Upper lobe of right lung (tissue), 1 donor: Measurements from ENCODE around the gene PEAK1. TPM values are rescaled to one million over a fixed set of nuclear protein-coding genes. Genes with fewer than 3 reads are reported as not detected.

Source experiments
- ATAC-seq: fragments of 200-7000 bp; cut with Tn5 transposase; one replicate; pipeline ENCODE4 v1.9.1; 2020; ENCODE audit warnings: mild to moderate bottlenecking, moderate library complexity
- DNase-seq: peaks from one replicate; pipeline ENCODE4 v3.0.0-alpha.2; 2020
- H3K27ac ChIP-seq: fragments of 200-600 bp; one replicate; pipeline ENCODE4 v1.8.0; 2022
- H3K27me3 ChIP-seq: fragments of 200-600 bp; one replicate; pipeline ENCODE4 v1.8.0; 2022; ENCODE audit warnings: mild to moderate bottlenecking
- H3K36me3 ChIP-seq: fragments of 200-600 bp; one replicate; pipeline ENCODE4 v1.8.0; 2022
- H3K4me1 ChIP-seq: fragments of 200-600 bp; one replicate; pipeline ENCODE4 v1.8.0; 2022
- H3K4me3 ChIP-seq: fragments of 200-600 bp; one replicate; pipeline ENCODE4 v1.8.0; 2022; ENCODE audit warnings: mild to moderate bottlenecking
- H3K9me3 ChIP-seq: fragments of 200-600 bp; one replicate; pipeline ENCODE4 v1.8.0; 2022
- CTCF ChIP-seq: fragments of 200-600 bp; IDR thresholded peaks from one replicate; pipeline ENCODE4 v1.8.0; 2022; ENCODE audit warnings: antibody characterized with exemption
- intact Hi-C: fragments of 100-400 bp; cut with DNase I; formaldehyde crosslinking; loops from one replicate; pipeline ENCODE4 v1.11.0; 2022
- total RNA-seq: library from RNA; stranded (reverse); fragmentation: NEBNext Ultra II Directional; extraction: Animal tissue kit (Norgen Biotek cat#: 25700); gene quantifications from one replicate; pipeline ENCODE4 v1.2.1, GENCODE V29; 2021
- donor health status: DM: no; HTN: yes; CAD: no; lungs with severe emphysema.

Gene PEAK1
- total RNA-seq, 1 donor from 2014 or later: 139 TPM

- Histone ChIP-seq H3K36me3 (no peaks in the 10 kb centered on the region), H3K27ac (no peak overlapping the region), H3K9me3 (peaks cover 4% of the 10 kb centered on the region), H3K4me3 (no peak overlapping the region), H3K27me3 (no peaks in the 10 kb centered on the region), H3K4me1 (peaks cover 14% of the 10 kb centered on the region)
- no peak for TF ChIP-seq CTCF
- ATAC-seq (no peak), DNase-seq (no peak)
- intact Hi-C loops: no loop called here
Measured at GRCh38 chr15:77140220-77140619, 279.7 kb downstream of the PEAK1 start.

- Histone ChIP-seq H3K4me3 (no peak overlapping the region), H3K27me3 (no peaks in the 10 kb centered on the region), H3K4me1 (peaks cover 7% of the 10 kb centered on the region), H3K27ac (no peak overlapping the region), H3K36me3 (no peaks in the 10 kb centered on the region), H3K9me3 (peaks cover 4% of the 10 kb centered on the region)
- ATAC-seq: no peak
- TF ChIP-seq CTCF: no peak
- no peak for DNase-seq
- intact Hi-C loops: no loop called here
Measured at GRCh38 chr15:77139312-77139711, 280.6 kb downstream of the PEAK1 start.

- Histone ChIP-seq H3K9me3 (peaks cover 4% of the 10 kb centered on the region), H3K36me3 (peaks cover 4% of the 10 kb centered on the region), H3K4me3 (no peak overlapping the region), H3K27ac (no peak overlapping the region), H3K4me1 (no peaks in the 10 kb centered on the region), H3K27me3 (no peaks in the 10 kb centered on the region)
- TF ChIP-seq CTCF: no peak
- ATAC-seq (no peak), DNase-seq (no peak)
- intact Hi-C loops: no loop called here
Measured at GRCh38 chr15:77138167-77138522, 281.8 kb downstream of the PEAK1 start.

GRCh38 chr15:77135181-77135580, 284.7 kb downstream of the PEAK1 start:
- ATAC-seq: no peak
- intact Hi-C loops: no loop called here

GRCh38 chr15:77130315-77130930, 289.5 kb downstream of the PEAK1 start:
- Histone ChIP-seq H3K4me3 (no peak overlapping the region), H3K4me1 (no peaks in the 10 kb centered on the region), H3K9me3 (no peaks in the 10 kb centered on the region), H3K27ac (no peak overlapping the region), H3K27me3 (no peaks in the 10 kb centered on the region), H3K36me3 (peaks cover 27% of the 10 kb centered on the region)
- no peak for DNase-seq
- intact Hi-C loops: no loop called here
- TF ChIP-seq CTCF: no peak
- ATAC-seq: no peak

More at GRCh38 chr15:77135181-77135580, 284.7 kb downstream of the PEAK1 start:
- Histone ChIP-seq H3K4me3 (no peak overlapping the region), H3K36me3 (peaks cover 27% of the 10 kb centered on the region), H3K27me3 (no peaks in the 10 kb centered on the region), H3K9me3 (peaks cover 2% of the 10 kb centered on the region), H3K4me1 (no peaks in the 10 kb centered on the region), H3K27ac (no peak overlapping the region)
- no peak for TF ChIP-seq CTCF
- DNase-seq: no peak

- H3K4me1 ChIP-seq: peaks cover 7% of the 10 kb centered on the region
- no peak overlapping the region for H3K27ac ChIP-seq
- H3K9me3 ChIP-seq: no peaks in the 10 kb centered on the region
- H3K4me3 ChIP-seq: no peak overlapping the region
- intact Hi-C loops: no loop called here
- ATAC-seq (no peak), DNase-seq (no peak)
- peaks cover 18% of the 10 kb centered on the region for H3K36me3 ChIP-seq
- H3K27me3 ChIP-seq: no peaks in the 10 kb centered on the region
- TF ChIP-seq CTCF: no peak
Measured at GRCh38 chr15:77127626-77128025, 292.3 kb downstream of the PEAK1 start.
